Lung microvascular endothelial cell (primary cell): ENCODE data around the gene CPLX1. TPM values are rescaled to one million over a fixed set of nuclear protein-coding genes. Genes with fewer than 3 reads are reported as not detected.

ENCODE experiments used
- DNase-seq, 2 donors: peaks; one replicate each; pipeline versions ENCODE4 v3.0.0 to v3.0.0-alpha.2; 2010; ENCODE audit warnings: low read depth in 2 of 2
- total RNA-seq: library from RNA; depleted of rRNA; stranded (reverse); fragments of >200 nt; gene quantifications from 2 replicates; pipeline ENCODE4 v1.2.1, GENCODE V29; 2014

CPLX1 gene
- total RNA-seq, 1 donor from 2014 or later: not detected

DNA sequence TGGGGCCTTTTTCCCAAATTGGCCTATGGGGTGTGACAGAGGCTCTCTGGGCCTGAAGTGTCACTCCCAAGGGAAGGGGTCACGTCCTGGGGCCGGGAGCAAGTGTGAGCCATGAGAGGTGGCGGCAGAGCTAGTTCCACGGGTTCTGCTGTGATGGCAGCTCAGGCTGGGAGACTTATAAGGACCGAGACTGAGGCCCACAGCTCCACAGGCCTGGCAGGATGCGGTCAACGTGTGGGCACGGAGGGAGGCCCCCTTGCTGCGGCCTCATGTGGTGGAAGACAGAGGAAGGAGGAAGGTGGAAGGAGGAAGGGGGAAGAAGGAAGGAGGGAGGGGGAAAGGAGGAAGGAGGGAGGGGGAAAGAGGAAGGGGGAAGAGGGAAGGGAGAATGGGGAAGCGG, 7.2 kb upstream of the CPLX1 start:
- no peak for DNase-seq

GRCh38 chr4:832536-832935, 6.6 kb upstream of the CPLX1 start:
- DNase-seq: no peak

- DNase-seq: no peak
Measured at GRCh38 chr4:832108-832507, 6.2 kb upstream of the CPLX1 start.

GRCh38 chr4:831483-831805, 5.5 kb upstream of the CPLX1 start:
- no peak for DNase-seq

GRCh38 chr4:830601-831482, 4.9 kb upstream of the CPLX1 start:
- DNase-seq: no peak

DNA sequence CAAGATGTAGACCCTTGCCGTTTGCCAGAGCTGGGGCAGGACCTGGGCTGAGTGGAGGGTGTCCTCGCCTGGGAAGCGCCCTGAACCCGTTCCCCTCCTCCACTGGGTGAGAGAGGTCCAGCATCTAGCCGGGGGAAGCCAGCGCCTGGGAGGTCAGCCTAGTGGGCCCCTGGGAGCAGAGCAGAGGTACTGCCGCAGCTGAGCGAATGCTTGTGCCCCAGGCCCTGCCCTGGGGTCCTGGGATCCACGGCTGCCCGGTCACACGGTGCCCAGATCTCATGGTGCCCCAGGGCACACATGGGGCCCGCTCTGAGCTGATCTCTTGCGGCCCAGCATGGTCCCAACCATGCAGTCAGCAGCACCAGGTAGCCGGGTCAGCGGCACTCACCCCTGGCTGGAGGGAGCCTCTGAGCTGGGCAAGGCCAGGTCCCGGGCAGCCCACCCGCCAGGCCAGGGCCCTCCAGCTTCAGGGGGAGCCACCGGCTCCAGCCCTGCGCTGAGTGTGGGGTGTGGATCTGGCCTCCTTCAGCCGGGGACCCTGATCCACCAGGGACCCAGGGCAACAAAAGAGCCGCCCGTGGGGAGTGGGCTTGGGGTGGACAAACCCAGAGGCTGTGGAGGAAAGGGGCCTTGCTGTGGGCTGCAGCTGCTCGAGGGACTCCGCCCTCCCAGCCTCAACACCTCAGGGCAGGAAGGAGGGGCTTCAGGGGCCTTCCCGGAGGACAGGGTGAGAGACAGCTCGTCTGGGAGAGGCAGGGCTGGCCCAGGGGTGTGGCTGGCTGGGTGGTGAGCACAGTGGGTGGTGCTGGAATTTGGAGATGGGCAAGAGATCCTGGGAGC, 4.1 kb upstream of the CPLX1 start:
- no peak for DNase-seq

GRCh38 chr4:829291-829690, 3.4 kb upstream of the CPLX1 start:
- no peak for DNase-seq

DNA sequence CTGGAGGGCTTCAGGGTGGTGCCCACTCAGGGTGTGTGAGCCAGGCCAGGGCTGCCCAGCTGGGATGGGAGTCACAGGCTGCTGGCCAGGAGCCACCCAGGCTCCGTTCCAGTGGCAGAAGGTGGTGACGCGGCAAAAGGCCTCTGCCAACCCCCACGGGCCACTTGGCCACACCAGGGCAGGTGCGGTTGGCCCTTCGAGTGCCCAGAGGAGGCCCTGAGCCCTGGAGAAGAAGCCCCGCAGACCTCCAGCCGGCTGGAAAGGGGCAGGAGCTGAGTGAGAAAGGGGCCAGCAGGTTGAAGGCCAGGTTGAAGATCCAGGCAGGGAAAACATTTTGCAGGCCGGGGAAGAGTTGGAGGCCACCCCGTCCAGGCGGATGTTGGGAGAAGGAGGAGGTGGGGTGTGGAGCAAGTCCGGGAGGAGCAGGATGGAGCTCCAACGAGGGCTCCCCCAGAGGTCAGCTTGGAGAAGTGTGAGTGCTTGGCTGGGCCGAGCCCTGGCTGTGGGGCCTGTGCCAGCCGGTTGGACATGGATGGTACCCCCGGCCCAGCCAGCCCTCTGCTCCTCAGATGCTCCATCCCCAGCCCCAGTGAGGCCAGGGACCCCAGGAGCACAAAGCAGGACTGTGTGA, 2.8 kb upstream of the CPLX1 start:
- no peak for DNase-seq

DNA sequence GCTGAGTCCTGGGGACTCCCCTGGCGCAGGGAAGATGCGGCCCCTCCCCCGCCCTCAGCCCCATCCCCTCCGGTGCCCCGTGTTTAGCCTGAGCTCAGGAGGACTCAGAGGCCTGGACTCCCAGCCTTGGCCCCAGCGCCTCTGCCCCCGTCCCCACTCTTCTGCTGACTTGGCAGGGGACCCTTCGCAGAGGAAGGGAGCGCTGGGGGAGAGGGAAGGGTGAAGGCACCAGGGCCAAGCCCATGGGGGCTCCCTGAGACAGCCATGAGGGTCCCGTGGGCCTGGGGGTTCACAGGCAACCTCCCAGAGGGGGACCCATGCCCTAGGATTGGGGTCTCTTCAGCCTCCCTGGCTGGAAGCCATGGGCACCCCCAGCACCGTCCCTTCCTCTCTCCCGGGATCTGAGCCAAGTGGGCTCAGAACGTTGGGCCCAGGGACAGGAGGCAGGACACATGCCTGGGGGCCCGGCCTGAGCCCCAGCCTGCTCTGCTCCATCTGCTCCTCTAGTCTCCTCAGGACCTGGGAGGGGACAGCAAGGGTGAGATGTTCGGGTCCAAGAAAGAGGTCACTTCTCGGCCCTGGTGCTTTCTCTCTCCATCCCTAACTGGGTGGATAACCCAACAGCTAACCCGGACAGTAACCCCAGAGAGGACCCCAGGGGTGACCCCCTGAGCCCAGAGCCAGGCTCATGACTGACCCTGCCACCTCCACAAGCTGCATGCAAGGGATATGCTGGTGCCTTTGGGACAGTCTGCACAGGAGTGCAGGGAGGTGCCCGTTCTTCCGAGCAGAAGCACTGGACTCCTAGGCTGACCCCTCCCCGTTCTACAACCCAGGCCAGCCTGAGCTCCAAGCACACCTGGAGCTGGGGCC, 1.5 kb upstream of the CPLX1 start:
- DNase-seq: no peak

DNA sequence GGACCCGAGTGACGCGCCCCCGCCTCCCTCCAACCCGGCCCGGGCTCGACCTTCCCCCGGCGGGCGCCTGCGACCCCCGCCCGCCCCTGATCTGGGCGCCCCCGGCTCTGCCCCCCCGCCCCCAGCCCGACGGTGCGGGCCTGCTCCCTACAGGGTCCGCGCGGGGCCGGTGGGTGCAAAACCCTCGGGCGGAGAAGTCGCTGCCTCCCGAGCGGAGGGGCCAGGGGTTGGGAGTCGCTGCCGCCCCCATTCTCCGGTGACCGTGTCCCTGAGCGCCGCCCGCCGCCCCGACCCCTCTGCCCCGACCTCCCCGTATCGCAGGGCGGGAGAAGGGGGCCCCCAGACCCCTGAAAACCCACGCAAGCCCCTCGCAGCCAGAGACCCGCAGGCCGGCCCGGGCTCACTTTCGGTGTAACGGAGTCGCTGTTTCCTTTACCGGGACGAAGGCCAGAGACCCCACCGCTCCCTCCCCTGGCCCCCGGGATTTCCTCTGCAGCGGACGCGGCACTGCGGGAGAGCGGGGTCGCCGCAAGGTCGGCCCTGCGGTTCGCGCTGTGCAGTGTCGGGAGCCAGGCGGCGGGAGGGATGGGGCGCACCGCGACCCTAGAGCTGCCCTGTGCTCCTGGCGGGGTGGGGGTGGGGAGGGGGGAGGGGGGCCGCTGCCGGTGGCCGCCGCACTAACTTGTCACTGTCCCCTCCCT, 729 bp upstream of the CPLX1 start:
- DNase-seq: no peak

GRCh38 chr4:825063-825970, 612 bp downstream of the CPLX1 start:
- DNase-seq: peak in 1 of 2 donors; percentile 14

- no peak for DNase-seq
Measured at GRCh38 chr4:824461-825062, 1.4 kb downstream of the CPLX1 start.

DNA sequence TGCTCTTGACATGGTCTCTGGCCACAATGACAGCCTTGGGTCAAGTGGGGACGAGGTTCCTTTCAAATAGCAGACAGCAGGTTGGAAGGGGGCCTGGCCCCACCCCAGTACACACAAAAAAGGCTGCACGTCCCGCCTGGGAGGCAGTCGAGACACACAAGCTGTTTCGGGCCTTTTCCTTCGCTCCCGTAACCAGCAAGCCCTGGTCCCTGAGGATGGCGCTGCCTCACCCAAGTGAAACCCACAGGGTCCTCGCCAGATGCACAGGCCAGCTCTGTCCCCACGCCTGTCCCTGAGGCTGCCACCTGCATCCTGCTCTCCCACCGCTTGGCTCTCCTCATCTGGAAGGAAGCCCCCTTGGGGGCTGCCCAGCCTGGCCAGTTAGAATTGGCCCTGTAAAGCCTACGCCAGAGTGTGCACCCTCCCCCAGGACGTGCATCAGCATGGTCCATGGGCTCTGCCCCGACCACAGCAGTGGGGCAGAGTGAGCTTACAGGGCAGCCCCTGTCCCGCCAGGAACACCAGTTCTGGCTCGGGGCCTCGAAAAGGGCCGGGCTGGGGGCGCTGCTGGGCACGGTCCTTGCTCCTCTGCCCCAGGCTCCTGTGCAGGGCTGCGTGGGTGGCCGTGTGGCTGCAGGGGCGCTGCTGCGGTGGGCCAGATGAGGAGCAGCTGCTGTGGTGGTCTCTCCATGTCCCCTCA, 2.0 kb downstream of the CPLX1 start:
- DNase-seq: no peak

- no peak for DNase-seq
Measured at GRCh38 chr4:823176-823760, 2.7 kb downstream of the CPLX1 start.

DNA sequence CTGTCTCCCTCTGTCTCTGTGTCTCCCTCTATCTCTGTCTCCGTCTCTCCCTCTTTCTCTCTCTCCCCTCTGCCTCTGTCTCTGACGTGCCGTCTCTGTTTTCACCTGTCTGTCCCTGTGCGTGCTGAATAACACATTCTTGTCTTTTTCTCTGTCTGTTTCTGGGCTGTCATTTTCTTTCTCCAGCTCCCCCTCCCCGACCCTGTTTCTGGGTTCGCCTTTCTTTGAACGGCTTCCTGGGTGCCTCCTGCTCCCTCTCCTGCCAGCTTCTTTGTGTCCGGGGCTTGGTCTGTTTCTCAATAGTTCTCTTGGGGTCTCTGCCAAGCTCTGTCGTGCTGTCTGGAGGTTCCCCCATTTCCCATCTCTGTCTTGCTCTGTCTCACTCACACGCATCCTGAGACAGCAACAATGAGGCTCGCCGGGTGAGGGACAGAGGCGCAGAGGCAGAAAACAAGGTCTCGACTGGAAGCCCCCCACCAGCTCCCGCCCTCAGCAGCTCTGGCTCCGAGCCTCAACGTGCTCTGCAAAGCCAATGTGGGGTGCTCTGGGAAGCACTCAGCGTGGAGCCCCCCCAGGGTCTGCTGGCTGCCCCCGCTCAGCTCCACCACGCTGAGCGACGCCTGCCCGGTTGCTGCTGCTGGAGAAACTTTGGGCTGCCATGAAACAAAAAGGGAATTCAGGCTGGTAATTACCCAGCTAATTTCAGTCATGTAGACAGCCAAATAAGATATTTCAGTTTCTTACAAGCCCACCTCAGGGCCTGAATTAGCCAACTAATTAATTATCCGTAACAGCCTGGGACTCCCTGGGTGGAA, 3.4 kb downstream of the CPLX1 start:
- no peak for DNase-seq

DNA sequence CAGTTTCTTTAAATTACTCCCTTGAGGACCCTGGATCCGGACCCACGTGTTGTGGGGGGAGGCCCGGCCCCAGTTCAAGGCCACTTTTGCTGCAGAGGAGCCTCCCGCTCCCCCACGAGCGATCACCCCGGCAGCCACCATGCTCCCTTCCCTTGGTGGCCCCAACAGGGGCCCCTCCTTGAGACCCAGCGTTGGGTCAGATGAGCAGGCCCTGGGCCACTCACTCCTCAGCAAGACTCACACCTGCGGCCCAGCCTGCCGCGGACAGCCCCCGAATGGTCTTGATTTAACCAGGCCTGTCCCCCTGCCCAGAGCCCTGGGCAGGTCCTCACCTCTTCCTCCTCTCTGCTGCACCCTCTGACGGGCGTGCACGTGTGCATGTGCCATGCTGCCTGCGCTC, 4.3 kb downstream of the CPLX1 start:
- no peak for DNase-seq

GRCh38 chr4:821181-821591, 4.7 kb downstream of the CPLX1 start:
- DNase-seq: no peak
